ENCODE data around the gene IGSF8. TPM values are rescaled to one million over a fixed set of nuclear protein-coding genes. Genes with fewer than 3 reads are reported as not detected.
A peak's percentile ranks its signal among the peaks of the same experiment; 100 is the strongest.

Gene IGSF8
- total RNA-seq, 1 donor from 2014 or later: 33.2 TPM

DNA sequence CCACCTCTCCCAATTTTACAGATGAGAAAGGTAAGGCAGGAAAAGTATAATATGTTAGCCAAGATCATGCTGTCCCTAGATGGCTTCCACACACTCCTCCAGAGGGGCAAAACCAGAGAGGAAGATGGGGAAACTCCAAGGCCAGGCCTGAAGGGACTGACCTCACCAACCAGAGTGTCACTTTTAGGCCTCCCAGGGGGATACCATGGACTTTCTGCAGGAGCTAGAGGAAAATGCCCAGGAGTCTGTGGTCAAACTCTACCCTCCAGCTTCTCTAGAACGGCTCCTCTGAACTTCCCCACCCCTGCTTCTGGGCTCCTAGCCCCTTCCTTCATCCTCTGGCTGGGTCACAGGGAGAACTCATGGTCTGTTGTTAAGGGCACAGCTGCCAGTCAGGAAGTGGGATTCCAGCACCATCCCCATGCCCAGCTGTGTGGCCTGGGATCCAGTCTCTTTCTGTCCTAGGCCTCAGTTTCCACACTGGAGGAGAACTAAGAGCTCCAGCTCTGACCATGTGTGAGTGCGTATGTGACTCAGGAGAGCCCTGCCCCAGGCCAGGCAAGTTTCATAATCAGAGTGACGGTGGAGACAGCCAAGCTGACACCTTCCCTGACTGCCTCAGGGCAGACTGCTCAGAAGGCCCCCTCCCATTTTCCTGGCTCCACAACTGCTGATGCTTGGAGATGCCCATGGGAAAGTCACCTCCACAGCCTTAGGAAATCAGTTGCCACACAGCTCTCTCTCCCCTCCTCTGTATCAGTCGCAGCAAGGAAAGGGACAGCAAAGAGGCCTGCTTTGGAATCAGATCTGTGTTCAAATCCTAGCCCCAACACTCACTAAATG is 1.9 kb downstream of the IGSF8 start:
- H3K36me3 Mint-ChIP-seq: no peaks in the 10 kb centered on the region
- no peak for TF ChIP-seq CTCF (IDR thresholded peaks at IDR 0.05; ENCODE audit: unreplicated experiment)
- DNase-seq (ENCODE audit: low spot score in 2 of 2, unreplicated experiment in 2 of 2): no peak
- H3K9me3 Mint-ChIP-seq: no peaks in the 10 kb centered on the region
- peak overlapping the region; percentile 9 for H3K27ac Mint-ChIP-seq
- peak overlapping the region; percentile 10 for H3K4me3 Mint-ChIP-seq
- peaks cover 19% of the 10 kb centered on the region for H3K4me1 Mint-ChIP-seq
- no peaks in the 10 kb centered on the region for H3K27me3 Mint-ChIP-seq (ENCODE audit: low read depth)

- Mint-ChIP-seq H3K4me3 (no peak overlapping the region), H3K4me1 (peaks cover 16% of the 10 kb centered on the region), H3K9me3 (no peaks in the 10 kb centered on the region), H3K27ac (no peak overlapping the region), H3K27me3 (ENCODE audit: low read depth) (no peaks in the 10 kb centered on the region), H3K36me3 (no peaks in the 10 kb centered on the region)
- DNase-seq (ENCODE audit: low spot score in 2 of 2, unreplicated experiment in 2 of 2): no peak
- TF ChIP-seq CTCF (IDR thresholded peaks at IDR 0.05; ENCODE audit: unreplicated experiment): no peak
Observed at GRCh38 chr1:160095382-160096105, 2.9 kb downstream of the IGSF8 start.

GRCh38 chr1:160094806-160095205 is 3.6 kb downstream of the IGSF8 start:
- no peak for DNase-seq (ENCODE audit: low spot score in 2 of 2, unreplicated experiment in 2 of 2)
- no peaks in the 10 kb centered on the region for H3K9me3 Mint-ChIP-seq
- H3K27me3 Mint-ChIP-seq (ENCODE audit: low read depth): no peaks in the 10 kb centered on the region
- no peak for TF ChIP-seq CTCF (IDR thresholded peaks at IDR 0.05; ENCODE audit: unreplicated experiment)
- no peak overlapping the region for H3K4me3 Mint-ChIP-seq
- H3K27ac Mint-ChIP-seq: no peak overlapping the region
- no peaks in the 10 kb centered on the region for H3K36me3 Mint-ChIP-seq
- peaks cover 16% of the 10 kb centered on the region for H3K4me1 Mint-ChIP-seq

- Mint-ChIP-seq H3K9me3 (no peaks in the 10 kb centered on the region), H3K27me3 (ENCODE audit: low read depth) (no peaks in the 10 kb centered on the region), H3K27ac (no peak overlapping the region), H3K36me3 (no peaks in the 10 kb centered on the region), H3K4me1 (peaks cover 12% of the 10 kb centered on the region), H3K4me3 (no peak overlapping the region)
- DNase-seq (ENCODE audit: low spot score in 2 of 2, unreplicated experiment in 2 of 2): no peak
- TF ChIP-seq CTCF (IDR thresholded peaks at IDR 0.05; ENCODE audit: unreplicated experiment): no peak
Observed at GRCh38 chr1:160094291-160094625, 4.2 kb downstream of the IGSF8 start.

GRCh38 chr1:160093624-160094290 is 4.7 kb downstream of the IGSF8 start:
- no peak for DNase-seq (ENCODE audit: low spot score in 2 of 2, unreplicated experiment in 2 of 2)
- Mint-ChIP-seq H3K9me3 (no peaks in the 10 kb centered on the region), H3K36me3 (no peaks in the 10 kb centered on the region), H3K4me3 (no peak overlapping the region), H3K4me1 (peaks cover 12% of the 10 kb centered on the region), H3K27me3 (ENCODE audit: low read depth) (no peaks in the 10 kb centered on the region), H3K27ac (no peak overlapping the region)
- no peak for TF ChIP-seq CTCF (IDR thresholded peaks at IDR 0.05; ENCODE audit: unreplicated experiment)

Measured in mesothelial cell of epicardium (in vitro differentiated cells).